ENCODE data around the gene USP4.
"Not testable (repeated sequence)": the region's sequence is repeated elsewhere in the genome, so short reads cannot be mapped to it uniquely, and the experiment has no call there.

USP4 gene

DNA sequence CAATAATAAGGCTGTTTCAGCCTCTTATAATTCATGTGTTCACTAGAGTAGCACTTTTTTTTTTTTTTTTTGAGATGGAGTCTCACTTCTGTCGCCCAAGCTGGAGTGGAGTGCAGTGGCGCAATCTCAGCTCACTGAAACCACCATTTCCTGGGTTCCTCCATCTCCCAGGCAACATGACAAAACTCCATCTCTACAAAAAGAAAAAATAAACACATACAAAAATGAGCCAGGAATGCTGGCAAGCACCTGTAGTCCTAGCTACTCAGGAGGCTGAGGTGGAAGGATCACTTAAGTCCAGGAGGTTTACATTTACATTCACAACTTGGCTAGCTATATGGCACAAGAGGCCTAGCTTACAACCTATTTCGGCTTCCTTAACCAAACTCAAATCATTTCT, 6.8 kb downstream of the USP4 start:
- TF ChIP-seq, protein P1, sequence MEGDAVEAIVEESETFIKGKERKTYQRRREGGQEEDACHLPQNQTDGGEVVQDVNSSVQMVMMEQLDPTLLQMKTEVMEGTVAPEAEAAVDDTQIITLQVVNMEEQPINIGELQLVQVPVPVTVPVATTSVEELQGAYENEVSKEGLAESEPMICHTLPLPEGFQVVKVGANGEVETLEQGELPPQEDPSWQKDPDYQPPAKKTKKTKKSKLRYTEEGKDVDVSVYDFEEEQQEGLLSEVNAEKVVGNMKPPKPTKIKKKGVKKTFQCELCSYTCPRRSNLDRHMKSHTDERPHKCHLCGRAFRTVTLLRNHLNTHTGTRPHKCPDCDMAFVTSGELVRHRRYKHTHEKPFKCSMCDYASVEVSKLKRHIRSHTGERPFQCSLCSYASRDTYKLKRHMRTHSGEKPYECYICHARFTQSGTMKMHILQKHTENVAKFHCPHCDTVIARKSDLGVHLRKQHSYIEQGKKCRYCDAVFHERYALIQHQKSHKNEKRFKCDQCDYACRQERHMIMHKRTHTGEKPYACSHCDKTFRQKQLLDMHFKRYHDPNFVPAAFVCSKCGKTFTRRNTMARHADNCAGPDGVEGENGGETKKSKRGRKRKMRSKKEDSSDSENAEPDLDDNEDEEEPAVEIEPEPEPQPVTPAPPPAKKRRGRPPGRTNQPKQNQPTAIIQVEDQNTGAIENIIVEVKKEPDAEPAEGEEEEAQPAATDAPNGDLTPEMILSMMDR (IDR thresholded peaks at IDR 0.05; ENCODE audit: low read length, missing control alignments), result no peak
- peak; percentile 35 for DNase-seq (ENCODE audit: low read depth)
- H3K4me3 ChIP-seq (replicated peaks; ENCODE audit: low read depth, low read length), result no peak overlapping the region

DNA sequence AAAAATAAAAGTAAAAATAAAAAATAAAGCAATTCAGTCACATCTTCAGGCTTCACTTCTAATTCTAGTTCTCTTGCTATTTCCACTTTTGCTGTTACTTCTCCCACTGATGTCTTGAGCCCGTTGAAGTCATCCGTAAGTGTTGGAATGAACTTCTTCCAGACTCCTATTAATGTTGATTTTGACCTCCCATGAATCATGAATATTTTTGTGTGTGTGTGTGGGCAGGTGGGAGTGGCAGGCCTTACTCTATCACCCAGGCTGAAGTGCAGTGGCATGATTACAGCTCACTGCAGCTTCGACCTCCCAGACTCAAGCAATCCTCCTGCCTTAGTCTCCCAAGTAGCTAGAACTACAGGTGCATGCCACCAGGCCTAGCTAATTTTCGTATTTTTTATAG, 10.7 kb downstream of the USP4 start:
- TF ChIP-seq, protein P1 (IDR thresholded peaks at IDR 0.05; ENCODE audit: low read length, missing control alignments), result no peak
- no peak overlapping the region for H3K4me3 ChIP-seq (replicated peaks; ENCODE audit: low read depth, low read length)
- DNase-seq (ENCODE audit: low read depth), result no peak

DNA sequence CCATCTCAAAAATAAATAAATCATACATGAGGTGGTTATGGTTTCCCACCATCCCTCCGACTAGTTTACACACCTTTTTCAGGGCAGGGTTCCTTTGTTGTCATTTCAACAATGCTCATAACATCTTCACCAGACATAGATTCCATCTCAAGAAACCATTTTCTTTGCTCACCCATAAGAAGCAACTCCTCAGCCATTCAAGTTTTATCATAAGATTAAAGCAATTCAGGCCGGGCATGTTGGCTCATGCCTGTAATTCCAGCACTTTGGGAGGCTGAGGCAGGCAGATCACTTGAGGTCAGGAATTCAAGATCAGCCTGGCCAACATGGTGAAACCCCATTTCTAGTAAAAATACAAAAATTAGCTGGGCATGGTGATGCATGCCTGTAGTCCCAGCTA, 11.5 kb downstream of the USP4 start:
- H3K4me3 ChIP-seq (replicated peaks; ENCODE audit: low read depth, low read length); DNase-seq (ENCODE audit: low read depth): not testable (repeated sequence)

DNA sequence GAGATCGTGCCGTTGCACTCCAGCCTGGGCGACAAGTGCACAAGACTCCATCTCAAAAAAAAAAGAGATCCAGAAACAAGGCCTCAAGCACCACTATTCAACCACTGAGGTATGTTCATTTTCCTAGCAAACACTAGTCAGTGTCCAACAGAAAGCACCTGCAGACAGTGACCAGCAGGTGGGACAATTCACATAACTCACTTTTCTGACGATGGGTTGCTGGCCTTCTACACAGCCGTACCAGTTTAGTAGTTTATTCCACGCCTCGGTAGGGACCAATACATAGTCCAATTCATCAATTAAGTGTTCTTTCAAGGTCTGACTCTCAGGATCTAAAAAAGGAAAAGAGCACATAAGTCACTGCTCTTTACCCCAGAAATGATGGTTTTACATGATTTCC, 12.4 kb downstream of the USP4 start:
- TF ChIP-seq, protein P1 (IDR thresholded peaks at IDR 0.05; ENCODE audit: low read length, missing control alignments), result peak; percentile 28
- no peak overlapping the region for H3K4me3 ChIP-seq (replicated peaks; ENCODE audit: low read depth, low read length)
- DNase-seq (ENCODE audit: low read depth), result peak; percentile 20

DNA sequence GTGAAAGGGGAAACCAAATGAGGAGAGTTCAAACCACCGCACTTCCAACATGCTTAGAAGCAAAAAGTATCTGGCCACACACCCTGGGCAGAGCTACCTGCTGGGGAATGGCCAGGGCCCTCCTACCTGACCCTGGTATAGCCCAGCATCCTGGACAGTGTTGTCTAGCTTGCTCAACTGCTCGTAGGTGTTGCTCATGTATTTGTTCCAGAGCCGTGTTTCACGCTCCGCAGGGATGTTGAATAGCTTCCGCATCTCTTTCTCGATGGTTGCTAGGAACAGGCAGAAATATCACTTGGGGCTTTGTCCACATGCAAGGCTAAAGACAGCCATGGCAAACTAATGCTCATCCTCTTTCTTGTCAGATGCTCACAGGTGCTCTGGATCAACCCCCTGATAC, 15.1 kb downstream of the USP4 start:
- DNase-seq (ENCODE audit: low read depth), result no peak
- H3K4me3 ChIP-seq (replicated peaks; ENCODE audit: low read depth, low read length), result no peak overlapping the region
- TF ChIP-seq, protein P1 (IDR thresholded peaks at IDR 0.05; ENCODE audit: low read length, missing control alignments), result no peak

DNA sequence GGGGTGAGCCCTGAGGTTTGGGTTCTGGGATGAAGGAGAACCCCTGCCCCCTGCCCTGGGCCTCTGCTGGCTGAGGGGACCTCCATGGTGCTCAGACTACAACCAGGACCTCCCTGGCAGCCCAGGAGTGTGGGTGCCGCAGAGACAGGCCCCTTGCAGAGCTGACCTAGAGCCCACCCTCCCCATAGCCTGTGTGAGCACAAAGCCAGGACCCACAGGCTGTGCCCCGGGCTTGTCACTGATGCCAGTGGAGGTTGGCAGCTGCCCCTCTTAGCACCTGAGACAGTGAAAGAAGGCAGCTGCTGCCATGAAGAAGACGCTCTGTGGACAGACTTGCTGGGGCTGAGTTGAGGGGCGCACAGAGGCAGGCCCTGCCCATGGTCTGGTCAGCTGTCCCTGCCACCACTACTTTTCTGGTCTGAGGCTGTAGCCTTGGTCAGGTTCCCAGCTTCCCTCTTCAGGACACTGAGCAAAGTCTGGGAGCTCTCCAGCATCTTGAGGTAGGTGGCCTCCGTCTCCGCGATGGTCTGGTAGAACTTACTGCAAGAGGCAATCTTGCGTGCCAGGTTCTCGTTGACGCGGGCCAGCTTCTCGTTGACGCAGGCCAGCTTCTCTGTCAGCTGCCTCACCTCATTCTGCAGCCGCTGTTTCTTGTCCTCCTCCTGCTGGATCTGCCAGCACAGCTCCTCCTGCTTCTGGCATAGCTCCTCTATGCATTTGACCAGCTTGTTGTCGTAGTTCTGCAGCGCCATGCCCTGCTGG, 23.0 kb downstream of the USP4 start:
- TF ChIP-seq, protein P1 (IDR thresholded peaks at IDR 0.05; ENCODE audit: low read length, missing control alignments), result no peak
- no peak overlapping the region for H3K4me3 ChIP-seq (replicated peaks; ENCODE audit: low read depth, low read length)
- DNase-seq (ENCODE audit: low read depth), result no peak

DNA sequence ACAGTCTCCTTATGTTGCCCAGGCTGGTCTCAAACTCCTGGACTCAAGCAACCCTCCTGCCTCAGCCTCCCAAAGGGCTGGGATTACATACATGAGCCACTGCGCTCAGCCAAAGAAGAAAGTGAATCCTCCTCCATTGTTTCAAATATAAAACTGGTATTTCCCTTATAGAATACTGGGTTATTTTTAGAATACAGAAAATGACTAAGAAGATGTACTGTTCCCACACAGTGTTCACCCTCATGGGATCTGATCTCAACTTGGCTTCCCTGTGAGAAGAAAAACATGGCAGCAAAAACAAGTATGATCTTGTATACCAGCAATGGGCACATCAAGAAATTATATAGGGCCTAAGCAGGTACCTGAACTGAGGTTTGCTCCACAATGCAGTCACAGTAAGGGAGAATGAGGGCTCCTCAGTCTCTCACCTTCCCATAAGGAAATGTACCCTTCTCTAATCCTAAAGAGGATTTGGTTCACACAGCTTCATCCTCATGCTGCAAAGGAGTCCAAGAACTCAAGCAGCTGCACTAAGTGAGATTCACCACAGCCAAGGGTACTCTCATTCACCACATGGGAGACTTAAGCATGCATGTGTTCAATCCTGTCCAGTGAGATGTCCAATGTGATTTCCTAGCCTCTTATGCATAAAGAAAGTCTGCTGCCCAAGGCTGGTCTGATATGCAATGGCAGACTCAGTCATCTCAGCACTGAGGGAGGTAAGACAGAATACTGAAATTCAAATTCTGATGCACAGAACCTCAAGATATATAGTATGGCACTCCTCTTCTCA, 25.8 kb downstream of the USP4 start:
- TF ChIP-seq, protein P1 (IDR thresholded peaks at IDR 0.05; ENCODE audit: low read length, missing control alignments), result no peak
- DNase-seq (ENCODE audit: low read depth), result peak; percentile 61
- H3K4me3 ChIP-seq (replicated peaks; ENCODE audit: low read depth, low read length), result no peak overlapping the region

All from fibroblast of pulmonary artery (primary cell).